Body of pancreas (tissue), 4 donors: ENCODE data around the gene CPLX3. TPM values are rescaled to one million over a fixed set of nuclear protein-coding genes. Genes with fewer than 3 reads are reported as not detected.

Source experiments
- ATAC-seq: fragments of 150-250 bp; one replicate; pipeline ENCODE4 v1.9.1; 2016
- DNase-seq, 4 donors: peaks; one replicate each; pipeline ENCODE4 v3.0.0-alpha.2; 2019
- H3K27ac ChIP-seq, 4 donors: fragments of 200-600 bp; sonication (generic); 1 replicate in 3 of 4; 2 replicates in 1 of 4; pipeline versions ENCODE4 v1.5.1 to v1.6.1; 2016 to 2019; ENCODE audit warnings: mild to moderate bottlenecking in 1 of 4, mixed read lengths in 1 of 4, moderate library complexity in 1 of 4
- H3K27me3 ChIP-seq, 2 donors: fragments of 200-600 bp; sonication (generic); one replicate each; pipeline ENCODE4 v1.6.0; 2016; ENCODE audit warnings: mild to moderate bottlenecking in 1 of 2
- H3K36me3 ChIP-seq, 2 donors: fragments of 200-600 bp; sonication (generic); replicated peaks in 1 of 2; 2 replicates each; pipeline ENCODE4 v1.5.1; 2016; ENCODE audit warnings: low read depth in 2 of 2; ENCODE audit not compliant: insufficient read depth in 1 of 2
- H3K4me1 ChIP-seq: fragments of 200-600 bp; sonication (generic); one replicate; pipeline ENCODE4 v1.6.0; 2016
- H3K4me3 ChIP-seq, 2 donors: fragments of 200-600 bp; sonication (generic); 1 replicate in 1 of 2; 2 replicates in 1 of 2; pipeline ENCODE4 v1.5.1; 2016 to 2019
- H3K9me3 ChIP-seq, 3 donors: fragments of 200-600 bp; sonication (generic); 1 replicate in 2 of 3; 2 replicates in 1 of 3; pipeline ENCODE4 v1.5.1; 2016
- CTCF ChIP-seq, 7 experiments: fragments of 450-650 bp in 4 of 7; fragments of 200-600 bp in 3 of 7; sonication (generic) in 3 of 7; IDR thresholded peaks; one replicate each; pipeline ENCODE4 v1.5.1; 2016 to 2019; ENCODE audit warnings: antibody characterized with exemption in 7 of 7
- POLR2A ChIP-seq, 3 donors: fragments of 450-650 bp; IDR thresholded peaks; one replicate each; pipeline ENCODE4 v1.6.1; 2016; ENCODE audit warnings: antibody characterized with exemption in 3 of 3, mild to moderate bottlenecking in 2 of 3
- WGBS, 2 donors: methylation state at CpG; one replicate each; pipeline ENCODE4 v1.1.5; 2017; 5-methylcytosine and 5-hydroxymethylcytosine counted together
- intact Hi-C: fragments of 100-400 bp; cut with DNase I; formaldehyde crosslinking; loops from one replicate; pipeline ENCODE4 v1.15.1; 2023
- total RNA-seq, 2 donors: library from RNA; depleted of rRNA; stranded (reverse); fragments of >200 nt; gene quantifications; one replicate each; pipeline ENCODE4 v1.1.0, GENCODE V29; 2016

Gene CPLX3
- total RNA-seq, 2 donors from 2014 or later, result not detected

- Histone ChIP-seq H3K9me3 (no peaks in the 10 kb centered on the region), H3K36me3 (peaks cover 0 to 7% of the 10 kb centered on the region in 2 donors), H3K4me3 (no peak overlapping the region), H3K27ac (no peak overlapping the region), H3K27me3 (no peaks in the 10 kb centered on the region), H3K4me1 (peaks cover 21% of the 10 kb centered on the region)
- DNase-seq, result no peak
- TF ChIP-seq CTCF (IDR thresholded peaks at IDR 0.05) (no peak), POLR2A (IDR thresholded peaks at IDR 0.05) (no peak)
- 81 to 89% methylated on average over 4 to 5 of the region's 5 CpGs for WGBS, 2 donors
- intact Hi-C loops, result loop anchor here (10.0 kb wide), 1 partner anchor 60 kb away; the partner anchor contains the start of gene FAM219B
- no peak for ATAC-seq
These were observed 18.8 kb downstream of the CPLX3 start for GRCh38 chr15:74845208-74845568.

GRCh38 chr15:74845581-74845980, 19.2 kb downstream of the CPLX3 start:
- Histone ChIP-seq H3K36me3 (peaks cover 0 to 11% of the 10 kb centered on the region in 2 donors), H3K27ac (no peak overlapping the region), H3K4me1 (peaks cover 21% of the 10 kb centered on the region), H3K9me3 (no peaks in the 10 kb centered on the region), H3K4me3 (no peak overlapping the region), H3K27me3 (no peaks in the 10 kb centered on the region)
- 85 to 96% methylated on average over 4 of the region's 4 CpGs for WGBS, 2 donors
- TF ChIP-seq CTCF (IDR thresholded peaks at IDR 0.05) (no peak), POLR2A (IDR thresholded peaks at IDR 0.05) (no peak)
- intact Hi-C loops, result loop anchor here (10.0 kb wide), 1 partner anchor 59 kb away; the partner anchor contains the start of gene FAM219B
- no peak for ATAC-seq
- DNase-seq, result no peak

- Histone ChIP-seq H3K9me3 (no peaks in the 10 kb centered on the region), H3K4me3 (no peak overlapping the region), H3K36me3 (peaks cover under 1 to 30% of the 10 kb centered on the region in 2 donors), H3K27ac (no peak overlapping the region), H3K4me1 (peaks cover 8% of the 10 kb centered on the region), H3K27me3 (no peaks in the 10 kb centered on the region)
- ATAC-seq, result no peak
- DNase-seq, result peak in 1 of 4 donors; percentile 33
- 86 to 95% methylated on average over 2 to 3 of the region's 3 CpGs for WGBS, 2 donors
- TF ChIP-seq CTCF (IDR thresholded peaks at IDR 0.05) (no peak), POLR2A (IDR thresholded peaks at IDR 0.05) (no peak)
- intact Hi-C loops, result loop anchor here (10.0 kb wide), 1 partner anchor 57 kb away; the partner anchor contains the start of gene FAM219B
These were observed 21.0 kb downstream of the CPLX3 start for GRCh38 chr15:74847432-74847831.

- DNase-seq (no peak), ATAC-seq (no peak)
- no peak overlapping the region for H3K27ac ChIP-seq
- H3K36me3 ChIP-seq, result peaks cover 13 to 43% of the 10 kb centered on the region in 2 donors
- H3K9me3 ChIP-seq, result no peaks in the 10 kb centered on the region
- no peaks in the 10 kb centered on the region for H3K4me1 ChIP-seq
- H3K27me3 ChIP-seq, result no peaks in the 10 kb centered on the region
- WGBS, 2 donors, result 86 to 93% methylated on average over 4 of the region's 4 CpGs
- no peak overlapping the region for H3K4me3 ChIP-seq
- TF ChIP-seq CTCF (IDR thresholded peaks at IDR 0.05) (no peak), POLR2A (IDR thresholded peaks at IDR 0.05) (no peak)
- intact Hi-C loops, result no loop called here
These were observed 24.0 kb downstream of the CPLX3 start for GRCh38 chr15:74850393-74850792.

- H3K36me3 ChIP-seq, result peaks cover 13 to 43% of the 10 kb centered on the region in 2 donors
- H3K4me1 ChIP-seq, result peaks cover 7% of the 10 kb centered on the region
- H3K9me3 ChIP-seq, result no peaks in the 10 kb centered on the region
- H3K27me3 ChIP-seq, result no peaks in the 10 kb centered on the region
- DNase-seq (no peak), ATAC-seq (no peak)
- H3K4me3 ChIP-seq, result no peak overlapping the region
- WGBS, 2 donors, result 96 to 97% methylated on average over 4 to 7 of the region's 7 CpGs
- TF ChIP-seq CTCF (IDR thresholded peaks at IDR 0.05) (no peak), POLR2A (IDR thresholded peaks at IDR 0.05) (no peak)
- intact Hi-C loops, result no loop called here
- no peak overlapping the region for H3K27ac ChIP-seq
These were observed 25.5 kb downstream of the CPLX3 start for GRCh38 chr15:74851960-74852359.
